Measurements from ENCODE around the gene C11orf91.

The C11orf91 gene

DNA sequence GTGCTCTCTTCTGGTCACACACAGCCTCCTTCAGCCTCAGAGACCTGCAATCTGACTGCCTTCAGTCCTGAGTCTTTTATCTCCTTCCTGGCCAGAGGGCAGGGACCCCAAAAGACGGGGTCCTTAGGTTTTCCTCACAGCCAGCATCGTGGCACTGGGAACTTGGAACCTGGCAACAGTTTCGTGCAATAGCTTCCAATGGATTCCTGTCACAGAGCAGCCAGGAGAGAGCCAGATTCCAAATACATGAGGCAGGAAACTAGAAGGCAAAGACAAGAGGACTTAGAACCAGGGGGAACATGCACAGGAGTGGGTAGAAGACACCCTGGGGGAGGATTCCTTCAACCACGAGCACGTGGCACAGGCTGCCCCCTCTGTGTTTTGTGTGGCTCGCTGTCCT is 48.6 kb downstream of the C11orf91 start:
- no peak for DNase-seq

DNA sequence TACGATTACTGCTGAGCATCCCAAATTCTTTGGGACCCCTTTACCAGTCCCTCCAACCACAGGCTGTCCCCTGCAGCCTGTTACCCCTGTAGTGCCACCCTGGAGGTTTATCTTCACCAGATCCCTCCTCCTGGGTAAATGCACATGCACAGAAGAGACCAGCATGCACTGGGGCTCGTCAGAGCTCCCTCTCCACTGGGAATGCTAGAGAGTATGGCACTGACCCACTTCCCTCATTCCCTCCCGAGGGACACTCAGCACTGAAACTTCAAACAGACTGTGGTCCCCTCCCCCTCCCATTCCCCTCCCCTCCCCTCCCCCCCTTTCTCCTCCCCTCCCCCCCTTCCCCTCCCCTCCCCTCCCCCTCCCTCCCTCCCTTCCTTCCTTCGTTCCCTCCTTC is 49.1 kb downstream of the C11orf91 start:
- DNase-seq, result no peak

DNA sequence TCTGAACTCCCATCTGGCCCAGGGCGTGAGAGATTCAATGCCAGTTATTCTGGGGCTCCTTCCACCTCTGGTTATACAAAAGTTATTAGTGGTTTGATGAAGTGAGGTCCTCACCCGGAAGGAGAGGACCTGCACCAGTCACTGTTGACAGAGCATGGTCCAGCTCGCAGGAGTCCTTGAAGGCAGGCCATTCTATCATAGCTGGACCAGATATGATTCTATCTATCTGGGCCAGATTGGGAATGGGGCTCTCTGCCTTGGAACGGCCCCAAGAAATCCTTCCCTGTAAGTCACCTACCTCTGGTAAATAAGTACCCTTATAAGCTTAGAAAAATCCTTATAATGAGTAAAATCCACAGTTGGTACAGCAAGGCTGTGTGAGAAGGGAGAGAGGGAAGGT is 50.7 kb downstream of the C11orf91 start:
- DNase-seq, result no peak
